Measurements from ENCODE around the gene KIFAP3.

DNA sequence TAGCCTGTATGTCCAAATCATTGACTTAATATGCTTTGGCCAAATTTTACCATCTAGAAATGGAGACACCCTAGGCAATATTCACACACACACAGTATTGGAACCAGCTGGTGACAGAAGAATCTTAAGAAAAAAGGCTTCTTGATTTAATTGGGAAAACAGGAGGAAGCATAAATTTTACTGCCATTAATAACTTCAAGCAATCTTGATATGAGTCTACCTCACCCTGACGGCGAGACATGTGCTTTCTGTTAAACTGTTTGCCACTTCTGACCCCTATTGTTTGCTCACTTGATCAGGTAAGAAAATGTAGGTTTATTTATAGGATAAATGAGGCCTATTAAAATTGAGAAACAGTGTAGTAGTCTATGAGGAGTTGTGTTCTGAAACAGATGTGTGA, 73.2 kb downstream of the KIFAP3 start:
- TF ChIP-seq POLR2AphosphoS5 (IDR thresholded peaks at IDR 0.05; ENCODE audit: low read depth) (no peak), GABPA (IDR thresholded peaks at IDR 0.05; ENCODE audit: low read depth) (no peak), SPI1 (IDR thresholded peaks at IDR 0.05; ENCODE audit: borderline replicate concordance, low read depth) (no peak)
- TF ChIP-seq, protein P1, sequence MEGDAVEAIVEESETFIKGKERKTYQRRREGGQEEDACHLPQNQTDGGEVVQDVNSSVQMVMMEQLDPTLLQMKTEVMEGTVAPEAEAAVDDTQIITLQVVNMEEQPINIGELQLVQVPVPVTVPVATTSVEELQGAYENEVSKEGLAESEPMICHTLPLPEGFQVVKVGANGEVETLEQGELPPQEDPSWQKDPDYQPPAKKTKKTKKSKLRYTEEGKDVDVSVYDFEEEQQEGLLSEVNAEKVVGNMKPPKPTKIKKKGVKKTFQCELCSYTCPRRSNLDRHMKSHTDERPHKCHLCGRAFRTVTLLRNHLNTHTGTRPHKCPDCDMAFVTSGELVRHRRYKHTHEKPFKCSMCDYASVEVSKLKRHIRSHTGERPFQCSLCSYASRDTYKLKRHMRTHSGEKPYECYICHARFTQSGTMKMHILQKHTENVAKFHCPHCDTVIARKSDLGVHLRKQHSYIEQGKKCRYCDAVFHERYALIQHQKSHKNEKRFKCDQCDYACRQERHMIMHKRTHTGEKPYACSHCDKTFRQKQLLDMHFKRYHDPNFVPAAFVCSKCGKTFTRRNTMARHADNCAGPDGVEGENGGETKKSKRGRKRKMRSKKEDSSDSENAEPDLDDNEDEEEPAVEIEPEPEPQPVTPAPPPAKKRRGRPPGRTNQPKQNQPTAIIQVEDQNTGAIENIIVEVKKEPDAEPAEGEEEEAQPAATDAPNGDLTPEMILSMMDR (IDR thresholded peaks at IDR 0.05; ENCODE audit: insufficient read depth, low read length) = no peak
- TF ChIP-seq, protein P2, sequence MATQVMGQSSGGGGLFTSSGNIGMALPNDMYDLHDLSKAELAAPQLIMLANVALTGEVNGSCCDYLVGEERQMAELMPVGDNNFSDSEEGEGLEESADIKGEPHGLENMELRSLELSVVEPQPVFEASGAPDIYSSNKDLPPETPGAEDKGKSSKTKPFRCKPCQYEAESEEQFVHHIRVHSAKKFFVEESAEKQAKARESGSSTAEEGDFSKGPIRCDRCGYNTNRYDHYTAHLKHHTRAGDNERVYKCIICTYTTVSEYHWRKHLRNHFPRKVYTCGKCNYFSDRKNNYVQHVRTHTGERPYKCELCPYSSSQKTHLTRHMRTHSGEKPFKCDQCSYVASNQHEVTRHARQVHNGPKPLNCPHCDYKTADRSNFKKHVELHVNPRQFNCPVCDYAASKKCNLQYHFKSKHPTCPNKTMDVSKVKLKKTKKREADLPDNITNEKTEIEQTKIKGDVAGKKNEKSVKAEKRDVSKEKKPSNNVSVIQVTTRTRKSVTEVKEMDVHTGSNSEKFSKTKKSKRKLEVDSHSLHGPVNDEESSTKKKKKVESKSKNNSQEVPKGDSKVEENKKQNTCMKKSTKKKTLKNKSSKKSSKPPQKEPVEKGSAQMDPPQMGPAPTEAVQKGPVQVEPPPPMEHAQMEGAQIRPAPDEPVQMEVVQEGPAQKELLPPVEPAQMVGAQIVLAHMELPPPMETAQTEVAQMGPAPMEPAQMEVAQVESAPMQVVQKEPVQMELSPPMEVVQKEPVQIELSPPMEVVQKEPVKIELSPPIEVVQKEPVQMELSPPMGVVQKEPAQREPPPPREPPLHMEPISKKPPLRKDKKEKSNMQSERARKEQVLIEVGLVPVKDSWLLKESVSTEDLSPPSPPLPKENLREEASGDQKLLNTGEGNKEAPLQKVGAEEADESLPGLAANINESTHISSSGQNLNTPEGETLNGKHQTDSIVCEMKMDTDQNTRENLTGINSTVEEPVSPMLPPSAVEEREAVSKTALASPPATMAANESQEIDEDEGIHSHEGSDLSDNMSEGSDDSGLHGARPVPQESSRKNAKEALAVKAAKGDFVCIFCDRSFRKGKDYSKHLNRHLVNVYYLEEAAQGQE (IDR thresholded peaks at IDR 0.05; ENCODE audit: insufficient replicate concordance, low read depth) = no peak

Data from HL-60 (cell line).